ENCODE measurements around the gene KLHL18.
A peak's percentile ranks its signal among the peaks of the same experiment; 100 is the strongest.
"Not testable (repeated sequence)": the region's sequence is repeated elsewhere in the genome, so short reads cannot be mapped to it uniquely, and the experiment has no call there.

The KLHL18 gene

GRCh38 chr3:47282424-47283192, at the start of gene KLHL18, which contains the start of gene KIF9:
Gene KLHL18, plus strand, starts transcription at chr3:47282944. Its CDS starts 22 bp downstream, at chr3:47282966.
Gene KIF9, minus strand, starts transcription at chr3:47282799. Its CDS starts 5,425 bp downstream, at chr3:47277374.
- DNase-seq, result peak; percentile 56 to 99 (median 92)

- DNase-seq, result no peak
These were observed 44.7 kb upstream of the KLHL18 start for GRCh38 chr3:47238017-47238416.

- no peak for DNase-seq
These were observed 42.8 kb upstream of the KLHL18 start for GRCh38 chr3:47239929-47240328.

- DNase-seq, result peak in 1 of 56 donors; percentile 9
These were observed 39.2 kb upstream of the KLHL18 start for GRCh38 chr3:47243419-47244147.

GRCh38 chr3:47244531-47245100, 38.1 kb upstream of the KLHL18 start:
- DNase-seq, result no peak

GRCh38 chr3:47245271-47245670, 37.5 kb upstream of the KLHL18 start:
- DNase-seq, result no peak

- DNase-seq, result no peak
These were observed 35.3 kb upstream of the KLHL18 start for GRCh38 chr3:47247131-47248064.

GRCh38 chr3:47250309-47251060, 32.3 kb upstream of the KLHL18 start:
- peak in 8 of 56 donors; percentile 6 to 41 (median 8) for DNase-seq

GRCh38 chr3:47251085-47251484, 31.7 kb upstream of the KLHL18 start:
- not testable (repeated sequence) for DNase-seq

- no peak for DNase-seq
These were observed 31.1 kb upstream of the KLHL18 start for GRCh38 chr3:47251689-47252088.

GRCh38 chr3:47256331-47256730, 26.4 kb upstream of the KLHL18 start:
- not testable (repeated sequence) for DNase-seq

GRCh38 chr3:47259114-47259513, 23.6 kb upstream of the KLHL18 start:
- DNase-seq, result no peak

- no peak for DNase-seq
These were observed 22.1 kb upstream of the KLHL18 start for GRCh38 chr3:47260605-47261004.

GRCh38 chr3:47261301-47261700, 21.4 kb upstream of the KLHL18 start:
- DNase-seq, result no peak

- no peak for DNase-seq
These were observed 17.7 kb upstream of the KLHL18 start for GRCh38 chr3:47265008-47265407.

GRCh38 chr3:47265725-47266428, 16.9 kb upstream of the KLHL18 start:
- no peak for DNase-seq

- peak in 29 of 56 donors; percentile 3 to 77 (median 21) for DNase-seq
These were observed 15.8 kb upstream of the KLHL18 start for GRCh38 chr3:47266709-47267489.

GRCh38 chr3:47267490-47267824, 15.3 kb upstream of the KLHL18 start:
- no peak for DNase-seq

GRCh38 chr3:47270526-47270925, 12.2 kb upstream of the KLHL18 start:
- DNase-seq, result no peak
